Sigmoid colon (tissue), 7 donors: ENCODE results near the gene IFNGR1. TPM values are rescaled to one million over a fixed set of nuclear protein-coding genes. Genes with fewer than 3 reads are reported as not detected.

ENCODE experiments used
- DNase-seq: peaks from one replicate; pipeline ENCODE4 v3.0.0-alpha.2; 2019
- H3K27ac ChIP-seq, 4 donors: fragments of 200-600 bp; sonication (generic); one replicate each; pipeline ENCODE4 v1.5.1; 2016 to 2019; ENCODE audit warnings: mild to moderate bottlenecking in 1 of 4
- H3K27me3 ChIP-seq, 3 donors: fragments of 200-600 bp; sonication (generic); one replicate each; pipeline ENCODE4 v1.5.1; 2019; ENCODE audit warnings: mild to moderate bottlenecking in 1 of 3
- H3K36me3 ChIP-seq, 4 donors: fragments of 200-600 bp; sonication (generic); one replicate each; pipeline ENCODE4 v1.5.1; 2016 to 2019
- H3K4me1 ChIP-seq, 4 donors: fragments of 200-600 bp; sonication (generic); one replicate each; pipeline ENCODE4 v1.5.1; 2017 to 2019
- H3K4me3 ChIP-seq, 4 donors: fragments of 200-600 bp; sonication (generic); one replicate each; pipeline ENCODE4 v1.5.1; 2017 to 2019; ENCODE audit warnings: mild to moderate bottlenecking in 2 of 4, moderate library complexity in 1 of 4
- H3K9me3 ChIP-seq, 4 donors: fragments of 200-600 bp in 3 of 4; sonication (generic) in 3 of 4; one replicate each; pipeline versions ENCODE4 v1.5.1 to v1.6.1; 2013 to 2019
- EP300 ChIP-seq, 4 donors: sonication (generic); formaldehyde crosslinking; IDR thresholded peaks; one replicate each; pipeline ENCODE4 v1.6.1; 2017; ENCODE audit warnings: antibody characterized with exemption in 4 of 4
- POLR2A ChIP-seq, 2 donors: fragments of 450-650 bp; IDR thresholded peaks; one replicate each; pipeline ENCODE4 v1.6.1; 2016; ENCODE audit warnings: antibody characterized with exemption in 2 of 2, mild to moderate bottlenecking in 2 of 2, moderate library complexity in 2 of 2
- POLR2AphosphoS5 ChIP-seq, 4 donors: sonication (generic); formaldehyde crosslinking; IDR thresholded peaks; one replicate each; pipeline ENCODE4 v1.6.1; 2017; ENCODE audit warnings: antibody characterized with exemption in 4 of 4
- WGBS, 2 donors: extraction: QIAGEN DNeasy Blood & Tissue Kit; methylation state at CpG; one replicate each; pipeline ENCODE4 v1.1.7; 2013; 5-methylcytosine and 5-hydroxymethylcytosine counted together
- intact Hi-C: fragments of 100-400 bp; cut with DNase I; formaldehyde crosslinking; loops from one replicate; pipeline ENCODE4 v1.15.1; 2023
- polyA plus RNA-seq, 3 donors: library from polyadenylated mRNA; stranded (reverse); fragments of 200-250 nt; gene quantifications; one replicate each; pipeline ENCODE4 v1.2.3, GENCODE V29; 2013
- total RNA-seq, 4 donors: library from RNA; depleted of rRNA; stranded (reverse); fragments of >200 nt; gene quantifications; one replicate each; pipeline ENCODE4 v1.1.0, GENCODE V29; 2016
- TF ChIP-seq, protein P1 (sequence below), 4 experiments: fragments of 450-650 bp in 3 of 4; fragments of 200-600 bp in 1 of 4; IDR thresholded peaks; one replicate each; pipeline ENCODE4 v1.5.1; 2016 to 2019; ENCODE audit warnings: antibody characterized with exemption in 4 of 4, mild to moderate bottlenecking in 3 of 4, moderate library complexity in 2 of 4
- donor health status: healthy with polysubstance abuse.
- donor health status: Bipolar disorder and iron deficiency.
- donor health status: healthy.

The IFNGR1 gene
- total and polyA plus RNA-seq, 7 donors: 32.4 to 116 (median 60.9) TPM

GRCh38 chr6:137264311-137265075 is 45.3 kb upstream of the IFNGR1 start:
- H3K27ac ChIP-seq: no peak overlapping the region
- H3K4me1 ChIP-seq: peaks cover 0 to 16% (median 7%) of the 10 kb centered on the region in 4 donors
- no peaks in the 10 kb centered on the region for H3K9me3 ChIP-seq
- intact Hi-C loops: loop anchor here (10.0 kb wide), 1 partner anchor 150 kb away; no protein-coding TSS in a partner anchor
- no peaks in the 10 kb centered on the region for H3K27me3 ChIP-seq
- H3K4me3 ChIP-seq: no peak overlapping the region
- 67 to 82% methylated on average over 5 of the region's 5 CpGs for WGBS, 2 donors
- TF ChIP-seq POLR2AphosphoS5 (IDR thresholded peaks at IDR 0.05): no peak
- TF ChIP-seq, protein P1, sequence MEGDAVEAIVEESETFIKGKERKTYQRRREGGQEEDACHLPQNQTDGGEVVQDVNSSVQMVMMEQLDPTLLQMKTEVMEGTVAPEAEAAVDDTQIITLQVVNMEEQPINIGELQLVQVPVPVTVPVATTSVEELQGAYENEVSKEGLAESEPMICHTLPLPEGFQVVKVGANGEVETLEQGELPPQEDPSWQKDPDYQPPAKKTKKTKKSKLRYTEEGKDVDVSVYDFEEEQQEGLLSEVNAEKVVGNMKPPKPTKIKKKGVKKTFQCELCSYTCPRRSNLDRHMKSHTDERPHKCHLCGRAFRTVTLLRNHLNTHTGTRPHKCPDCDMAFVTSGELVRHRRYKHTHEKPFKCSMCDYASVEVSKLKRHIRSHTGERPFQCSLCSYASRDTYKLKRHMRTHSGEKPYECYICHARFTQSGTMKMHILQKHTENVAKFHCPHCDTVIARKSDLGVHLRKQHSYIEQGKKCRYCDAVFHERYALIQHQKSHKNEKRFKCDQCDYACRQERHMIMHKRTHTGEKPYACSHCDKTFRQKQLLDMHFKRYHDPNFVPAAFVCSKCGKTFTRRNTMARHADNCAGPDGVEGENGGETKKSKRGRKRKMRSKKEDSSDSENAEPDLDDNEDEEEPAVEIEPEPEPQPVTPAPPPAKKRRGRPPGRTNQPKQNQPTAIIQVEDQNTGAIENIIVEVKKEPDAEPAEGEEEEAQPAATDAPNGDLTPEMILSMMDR (IDR thresholded peaks at IDR 0.05): no peak
- TF ChIP-seq POLR2A (IDR thresholded peaks at IDR 0.05): no peak
- TF ChIP-seq EP300 (IDR thresholded peaks at IDR 0.05): no peak
- no peaks in the 10 kb centered on the region for H3K36me3 ChIP-seq
- DNase-seq: peak; percentile 70

DNA sequence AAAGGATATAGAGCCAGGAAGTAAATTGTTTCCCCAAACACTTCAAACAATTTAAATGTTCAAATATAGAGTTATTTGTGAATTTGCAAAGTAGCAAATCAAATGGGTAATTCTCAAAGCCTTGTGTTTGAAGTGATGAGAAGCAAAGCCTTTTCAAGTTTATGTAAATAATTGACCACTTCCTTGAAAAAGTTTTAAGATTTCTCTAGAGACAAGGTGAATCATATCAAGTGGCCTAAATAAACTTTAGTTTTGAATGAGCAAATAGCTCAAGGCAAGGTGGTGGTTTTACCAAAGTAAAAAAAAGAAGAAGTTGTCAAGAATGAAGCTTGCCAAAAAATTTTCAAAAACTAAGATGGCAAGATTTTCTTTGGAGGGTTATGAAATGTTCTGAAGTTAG is 42.6 kb upstream of the IFNGR1 start:
- intact Hi-C loops: loop anchor here (10.0 kb wide), 1 partner anchor 153 kb away; no protein-coding TSS in a partner anchor
- no peaks in the 10 kb centered on the region for H3K36me3 ChIP-seq
- peaks cover 0 to 2% (median 0%) of the 10 kb centered on the region in 4 donors for H3K9me3 ChIP-seq
- H3K27ac ChIP-seq: peak overlapping the region in 3 of 4 donors; percentile 32 to 62 (median 38)
- no peak for DNase-seq
- H3K27me3 ChIP-seq: no peaks in the 10 kb centered on the region
- H3K4me1 ChIP-seq: peaks cover 0 to 16% (median 7%) of the 10 kb centered on the region in 4 donors
- no peak overlapping the region for H3K4me3 ChIP-seq
- TF ChIP-seq POLR2A (IDR thresholded peaks at IDR 0.05): no peak

DNA sequence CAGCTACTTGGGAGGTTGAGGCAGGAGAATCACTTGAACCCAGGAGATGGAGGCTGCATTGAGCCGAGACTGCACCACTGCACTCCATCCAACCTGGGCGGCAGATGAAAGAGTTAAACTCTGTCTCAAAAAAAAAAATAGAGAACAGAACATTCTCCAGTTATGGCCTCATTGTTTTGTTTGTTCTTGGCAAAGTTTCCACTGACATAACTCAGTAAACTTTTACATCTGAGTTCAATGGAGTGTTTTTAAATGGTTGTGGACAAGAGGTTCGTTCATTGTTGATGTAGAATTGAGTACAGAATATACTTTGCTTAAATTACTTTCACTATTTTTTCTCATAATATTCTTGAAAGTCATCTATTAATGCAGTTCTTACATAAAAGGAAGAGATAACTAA is 42.2 kb upstream of the IFNGR1 start:
- Histone ChIP-seq H3K9me3 (peaks cover 0 to 2% (median 0%) of the 10 kb centered on the region in 4 donors), H3K36me3 (no peaks in the 10 kb centered on the region), H3K27me3 (no peaks in the 10 kb centered on the region), H3K4me1 (peaks cover 0 to 16% (median 7%) of the 10 kb centered on the region in 4 donors), H3K27ac (peak overlapping the region in 3 of 4 donors; percentile 32 to 62 (median 38)), H3K4me3 (no peak overlapping the region)
- intact Hi-C loops: loop anchor here (10.0 kb wide), 1 partner anchor 153 kb away; no protein-coding TSS in a partner anchor
- TF ChIP-seq, protein P1 (IDR thresholded peaks at IDR 0.05): no peak
- TF ChIP-seq POLR2A (IDR thresholded peaks at IDR 0.05): no peak
- TF ChIP-seq POLR2AphosphoS5 (IDR thresholded peaks at IDR 0.05): peak in 1 of 4 donors; percentile 34
- TF ChIP-seq EP300 (IDR thresholded peaks at IDR 0.05): no peak
- no peak for DNase-seq
- whole genome bisulfite sequencing, 2 donors: 31 to 55% methylated on average over 3 of the region's 3 CpGs

- 87 to 93% methylated on average over 6 of the region's 6 CpGs for WGBS, 2 donors
- Histone ChIP-seq H3K9me3 (peaks cover 0 to 2% (median 1%) of the 10 kb centered on the region in 4 donors), H3K27ac (no peak overlapping the region), H3K4me3 (no peak overlapping the region), H3K27me3 (no peaks in the 10 kb centered on the region), H3K4me1 (peaks cover 0 to 16% (median 7%) of the 10 kb centered on the region in 4 donors), H3K36me3 (no peaks in the 10 kb centered on the region)
- DNase-seq: no peak
- TF ChIP-seq EP300 (IDR thresholded peaks at IDR 0.05) (no peak), POLR2AphosphoS5 (IDR thresholded peaks at IDR 0.05) (no peak), POLR2A (IDR thresholded peaks at IDR 0.05) (no peak)
- TF ChIP-seq, protein P1 (IDR thresholded peaks at IDR 0.05): no peak
- intact Hi-C loops: loop anchor here (10.0 kb wide), 1 partner anchor 155 kb away; no protein-coding TSS in a partner anchor
These were observed 41.0 kb upstream of the IFNGR1 start for GRCh38 chr6:137260217-137260616.

- no peak for DNase-seq
- H3K27me3 ChIP-seq: no peaks in the 10 kb centered on the region
- no peak overlapping the region for H3K27ac ChIP-seq
- peaks cover 0 to 2% (median 1%) of the 10 kb centered on the region in 4 donors for H3K9me3 ChIP-seq
- TF ChIP-seq, protein P1 (IDR thresholded peaks at IDR 0.05): no peak
- TF ChIP-seq POLR2A (IDR thresholded peaks at IDR 0.05) (no peak), EP300 (IDR thresholded peaks at IDR 0.05) (no peak), POLR2AphosphoS5 (IDR thresholded peaks at IDR 0.05) (no peak)
- H3K4me3 ChIP-seq: no peak overlapping the region
- no peaks in the 10 kb centered on the region for H3K36me3 ChIP-seq
- peaks cover 0 to 16% (median 7%) of the 10 kb centered on the region in 4 donors for H3K4me1 ChIP-seq
- intact Hi-C loops: no loop called here
These were observed 40.2 kb upstream of the IFNGR1 start for GRCh38 chr6:137259349-137259748.
